ENCODE results near the gene DIS3L2.
A peak's percentile ranks its signal among the peaks of the same experiment; 100 is the strongest.
"Not testable (repeated sequence)": the region's sequence is repeated elsewhere in the genome, so short reads cannot be mapped to it uniquely, and the experiment has no call there.

Gene DIS3L2

DNA sequence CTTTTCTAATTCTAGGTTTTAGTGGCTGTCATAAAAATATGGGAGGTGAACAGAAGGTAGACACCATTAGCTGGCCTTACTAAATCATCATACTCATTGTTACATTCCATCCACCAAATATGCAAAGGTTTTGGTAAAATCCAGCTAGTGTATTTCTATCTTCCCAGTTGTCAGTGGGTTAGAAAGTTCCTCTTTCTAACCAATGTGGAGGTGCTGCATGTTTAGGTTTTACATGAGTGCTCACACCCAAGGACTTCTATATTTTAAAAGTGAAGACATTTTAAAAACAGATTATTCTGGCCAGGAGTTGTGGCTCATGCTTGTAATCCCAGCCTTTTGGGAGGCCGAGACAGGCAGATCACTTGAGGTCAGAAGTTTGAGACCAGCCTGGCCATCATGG lies 423.0 kb downstream of the DIS3L2 start:
- in situ Hi-C loops (cut with HindIII; ENCODE audit: low pct_ligation_motif_present, low pct_unique_long_range_greater_than_20kb, low sequenced_read_pairs), result no loop called here
- DNase-seq, result no peak

DNA sequence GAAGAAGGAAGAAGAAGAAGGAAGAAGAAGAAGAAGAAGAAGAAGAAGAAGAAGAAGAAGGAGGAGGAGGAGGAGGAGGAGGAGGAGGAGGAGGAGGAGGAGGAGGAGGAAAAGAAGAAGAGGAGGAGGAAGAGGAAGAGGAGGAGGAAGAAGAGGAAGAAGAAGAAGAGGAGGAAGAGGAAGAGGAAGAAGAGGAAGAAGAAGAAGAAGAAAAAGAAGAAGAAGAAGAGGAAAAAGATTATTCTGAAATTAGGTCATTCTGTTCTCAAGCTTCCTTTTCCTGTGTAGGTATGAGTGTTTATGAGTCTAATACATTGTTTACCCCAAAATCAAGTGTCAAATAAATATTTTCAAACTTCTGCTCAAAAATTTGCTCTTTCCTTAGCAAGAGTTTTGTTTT lies 423.5 kb downstream of the DIS3L2 start:
- in situ Hi-C loops (cut with HindIII; ENCODE audit: low pct_ligation_motif_present, low pct_unique_long_range_greater_than_20kb, low sequenced_read_pairs); DNase-seq: not testable (repeated sequence)

DNA sequence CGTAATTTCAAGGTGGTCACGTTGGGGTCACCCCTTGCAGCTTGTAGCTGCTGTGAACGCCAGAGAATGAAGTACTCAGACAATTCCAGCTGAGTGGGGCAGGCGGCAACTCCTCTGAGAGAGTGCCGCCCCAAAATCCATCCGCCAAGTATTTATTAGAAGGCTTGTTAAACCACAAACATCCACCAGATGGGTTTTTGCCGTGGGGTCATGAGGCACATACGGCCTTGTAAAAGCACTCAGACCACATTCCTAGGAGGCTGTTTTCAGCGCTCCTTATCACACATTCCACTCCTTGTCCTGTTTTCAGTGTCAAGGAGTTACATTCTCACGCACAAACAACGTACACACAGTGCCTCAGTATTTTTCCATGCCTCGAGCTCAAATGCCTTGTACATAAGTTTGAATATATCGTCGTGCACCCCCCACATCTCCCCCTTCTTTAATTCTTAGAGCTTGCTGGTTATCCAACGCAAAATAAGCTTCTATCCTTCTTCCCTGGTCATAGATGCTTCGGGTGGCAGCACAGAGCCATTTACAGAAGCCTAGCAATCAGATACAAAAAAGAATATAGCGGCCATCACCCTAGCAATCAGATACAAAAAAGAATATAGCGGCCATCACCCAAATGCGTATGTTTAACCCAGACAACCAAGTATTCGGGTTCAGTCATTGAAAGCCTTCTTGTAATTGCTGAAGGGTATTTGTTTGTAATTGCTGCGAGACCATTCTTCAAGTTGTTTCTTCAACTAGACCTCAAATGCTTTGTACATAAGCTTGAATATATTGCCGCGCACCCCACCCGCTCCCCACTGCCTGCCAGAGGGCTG lies 424.4 kb downstream of the DIS3L2 start:
- in situ Hi-C loops (cut with HindIII; ENCODE audit: low pct_ligation_motif_present, low pct_unique_long_range_greater_than_20kb, low sequenced_read_pairs), result no loop called here
- DNase-seq, result peak; percentile 67

DNA sequence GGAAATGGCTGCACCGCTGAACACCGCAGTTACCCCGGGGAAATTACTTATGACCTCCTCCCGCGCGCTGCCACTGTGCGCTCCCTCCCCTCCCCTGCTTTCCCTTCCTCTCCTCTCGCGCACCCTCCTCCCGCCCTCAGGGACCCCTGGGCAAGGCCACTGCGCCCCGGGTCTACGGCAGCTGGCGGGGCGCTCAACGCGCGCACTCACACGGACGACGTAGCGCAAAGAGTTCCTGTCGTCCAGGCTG lies 424.9 kb downstream of the DIS3L2 start:
- in situ Hi-C loops (cut with HindIII; ENCODE audit: low pct_ligation_motif_present, low pct_unique_long_range_greater_than_20kb, low sequenced_read_pairs), result no loop called here
- DNase-seq, result no peak
